GM20000 (cell line): ENCODE measurements around the gene RNASET2.
A peak's percentile ranks its signal among the peaks of the same experiment; 100 is the strongest.

Source experiments
- DNase-seq: peaks from one replicate; pipeline ENCODE4 v3.0.0; 2012; ENCODE audit warnings: low spot score
- TF ChIP-seq, protein P1 (sequence below): IDR thresholded peaks from 2 replicates; pipeline ENCODE4 v1.5.1; 2012; ENCODE audit warnings: mild to moderate bottlenecking, control low read depth; ENCODE audit errors: extremely low read depth, missing control alignments

Gene RNASET2

DNA sequence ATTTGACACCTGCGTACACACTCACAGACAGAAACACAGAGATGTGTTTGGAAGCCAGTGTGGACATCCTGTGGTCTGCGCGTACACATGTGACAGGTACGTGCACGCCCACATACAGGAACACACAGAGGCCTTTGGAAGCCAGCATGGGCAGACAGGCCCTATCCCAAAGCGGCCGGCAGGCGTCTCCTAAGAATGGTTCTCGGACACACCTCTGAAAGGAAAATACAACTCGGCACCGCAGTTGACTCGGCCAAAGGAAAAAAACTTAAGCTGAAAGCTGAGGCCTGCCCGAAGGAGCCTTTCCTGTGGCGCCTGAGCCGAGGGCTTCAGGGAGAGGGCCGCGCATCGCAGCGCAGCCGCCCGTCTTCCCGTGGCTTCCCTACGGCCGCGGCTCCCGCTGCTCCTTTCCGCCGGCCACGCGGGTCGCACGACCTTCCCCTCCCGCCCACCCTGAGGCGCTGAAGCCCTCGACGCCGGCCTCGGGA lies 41.5 kb upstream of the RNASET2 start:
- TF ChIP-seq, protein P1, sequence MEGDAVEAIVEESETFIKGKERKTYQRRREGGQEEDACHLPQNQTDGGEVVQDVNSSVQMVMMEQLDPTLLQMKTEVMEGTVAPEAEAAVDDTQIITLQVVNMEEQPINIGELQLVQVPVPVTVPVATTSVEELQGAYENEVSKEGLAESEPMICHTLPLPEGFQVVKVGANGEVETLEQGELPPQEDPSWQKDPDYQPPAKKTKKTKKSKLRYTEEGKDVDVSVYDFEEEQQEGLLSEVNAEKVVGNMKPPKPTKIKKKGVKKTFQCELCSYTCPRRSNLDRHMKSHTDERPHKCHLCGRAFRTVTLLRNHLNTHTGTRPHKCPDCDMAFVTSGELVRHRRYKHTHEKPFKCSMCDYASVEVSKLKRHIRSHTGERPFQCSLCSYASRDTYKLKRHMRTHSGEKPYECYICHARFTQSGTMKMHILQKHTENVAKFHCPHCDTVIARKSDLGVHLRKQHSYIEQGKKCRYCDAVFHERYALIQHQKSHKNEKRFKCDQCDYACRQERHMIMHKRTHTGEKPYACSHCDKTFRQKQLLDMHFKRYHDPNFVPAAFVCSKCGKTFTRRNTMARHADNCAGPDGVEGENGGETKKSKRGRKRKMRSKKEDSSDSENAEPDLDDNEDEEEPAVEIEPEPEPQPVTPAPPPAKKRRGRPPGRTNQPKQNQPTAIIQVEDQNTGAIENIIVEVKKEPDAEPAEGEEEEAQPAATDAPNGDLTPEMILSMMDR, result peak; percentile 19
- DNase-seq, result peak; percentile 61

DNA sequence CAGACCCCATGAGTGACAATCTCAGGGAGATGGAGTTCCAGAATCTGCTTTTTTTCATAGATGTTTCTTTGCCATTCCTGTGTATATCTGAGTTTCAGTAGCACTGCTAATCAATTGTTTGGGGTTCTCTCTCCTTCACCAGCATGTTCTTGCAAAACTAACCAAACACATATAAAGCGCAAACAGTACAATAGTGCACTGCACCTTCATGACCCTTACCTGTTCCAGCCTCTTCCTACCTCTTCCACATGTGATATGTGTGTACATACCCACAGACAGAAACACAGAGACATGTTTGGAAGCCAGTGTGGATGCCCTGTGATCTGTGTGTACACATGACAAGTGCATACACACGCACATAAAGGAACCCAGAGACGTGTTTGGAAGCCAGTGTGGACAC lies 41.0 kb upstream of the RNASET2 start:
- DNase-seq, result no peak
- TF ChIP-seq, protein P1, result no peak

DNA sequence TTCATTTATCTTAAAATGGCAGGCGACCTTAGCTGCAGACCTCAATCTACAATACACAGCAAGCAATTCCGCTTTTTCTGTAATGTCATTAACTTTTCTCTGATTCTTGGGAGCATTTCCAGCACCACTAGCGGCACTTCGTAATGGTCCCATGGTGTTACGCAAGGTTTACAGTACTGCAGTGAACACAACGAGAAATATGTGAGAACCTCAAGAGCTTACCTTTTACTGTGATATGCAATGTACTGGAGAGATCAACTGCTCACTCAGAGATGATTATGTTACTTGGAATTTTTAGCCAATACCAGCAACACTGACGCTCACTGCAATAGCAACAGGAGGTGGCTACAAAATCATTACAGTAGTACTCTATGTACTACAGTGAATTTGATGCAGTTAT lies 40.1 kb upstream of the RNASET2 start:
- TF ChIP-seq, protein P1, result no peak
- no peak for DNase-seq

DNA sequence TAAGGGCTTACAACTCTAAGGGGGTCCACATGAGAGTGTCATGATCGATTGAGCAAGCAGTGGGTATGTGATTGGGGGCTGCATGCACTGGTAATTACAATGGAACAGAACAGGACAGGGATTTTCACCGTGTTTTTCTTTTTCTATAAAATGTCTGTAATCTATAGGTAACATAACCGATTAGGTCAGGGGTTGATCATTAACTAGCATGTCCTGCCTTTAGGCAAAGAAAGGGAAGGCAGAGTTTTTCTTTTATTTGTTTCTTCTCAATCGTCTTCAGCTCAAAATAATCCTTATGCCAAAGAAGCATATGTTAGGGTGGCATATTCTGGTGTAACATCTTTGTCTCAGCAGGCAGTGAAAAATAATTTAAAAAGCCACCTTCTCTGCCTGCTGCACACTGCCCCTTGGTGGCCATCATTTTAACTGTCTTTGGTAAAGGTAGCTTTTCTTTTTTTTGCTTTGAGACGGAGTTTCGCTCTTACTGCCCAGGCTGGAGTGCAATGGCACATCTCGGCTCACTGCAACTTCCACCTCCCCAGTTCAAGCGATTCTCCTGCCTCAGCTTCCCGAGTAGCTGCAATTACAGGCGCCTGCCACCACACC lies 33.2 kb upstream of the RNASET2 start:
- TF ChIP-seq, protein P1, result peak; percentile 44
- DNase-seq, result peak; percentile 44

DNA sequence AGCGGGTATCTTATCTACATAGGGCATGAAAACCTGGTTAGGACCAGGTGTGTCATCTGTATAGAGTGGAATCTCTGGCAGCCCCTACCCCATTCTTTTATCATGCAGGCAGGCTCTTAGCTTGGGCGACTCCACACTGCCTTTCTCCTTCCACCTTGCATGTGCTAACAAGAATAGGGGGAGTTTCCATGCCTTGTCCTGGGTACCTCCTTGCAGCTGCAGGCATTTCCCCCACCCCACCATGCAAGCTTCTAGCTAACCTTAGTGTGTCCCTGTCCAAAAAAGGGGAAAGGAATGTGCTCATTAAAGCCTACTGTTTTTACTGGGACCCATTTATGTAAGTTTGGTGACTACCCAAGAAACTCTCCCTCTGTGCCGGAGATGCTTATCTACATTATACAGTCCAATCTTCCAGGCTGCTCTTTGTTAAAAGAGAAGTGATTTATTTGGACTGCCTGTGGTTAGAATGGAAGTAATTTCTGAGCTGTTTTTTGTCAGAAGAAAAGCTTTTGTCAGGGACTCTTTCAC lies 32.4 kb upstream of the RNASET2 start:
- no peak for DNase-seq
- TF ChIP-seq, protein P1, result no peak

DNA sequence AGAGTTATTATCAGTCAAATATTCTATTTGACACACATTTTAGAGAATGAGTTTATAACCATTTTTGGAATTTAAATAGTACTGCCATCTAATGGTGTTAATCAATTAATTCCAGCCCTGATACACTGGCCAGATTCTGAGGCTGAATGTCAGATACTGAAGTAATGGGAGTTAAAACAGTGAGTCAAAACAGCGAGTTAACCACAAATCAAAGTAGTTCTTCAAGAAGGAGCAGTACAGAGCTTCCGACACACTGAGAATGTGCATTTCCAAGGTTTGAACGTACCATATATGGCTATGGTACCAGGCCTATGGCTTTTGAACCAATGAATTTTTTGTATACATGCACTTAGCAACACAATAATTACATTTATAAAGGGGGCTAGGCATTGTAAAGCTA lies 31.6 kb upstream of the RNASET2 start:
- no peak for DNase-seq
- TF ChIP-seq, protein P1, result no peak

DNA sequence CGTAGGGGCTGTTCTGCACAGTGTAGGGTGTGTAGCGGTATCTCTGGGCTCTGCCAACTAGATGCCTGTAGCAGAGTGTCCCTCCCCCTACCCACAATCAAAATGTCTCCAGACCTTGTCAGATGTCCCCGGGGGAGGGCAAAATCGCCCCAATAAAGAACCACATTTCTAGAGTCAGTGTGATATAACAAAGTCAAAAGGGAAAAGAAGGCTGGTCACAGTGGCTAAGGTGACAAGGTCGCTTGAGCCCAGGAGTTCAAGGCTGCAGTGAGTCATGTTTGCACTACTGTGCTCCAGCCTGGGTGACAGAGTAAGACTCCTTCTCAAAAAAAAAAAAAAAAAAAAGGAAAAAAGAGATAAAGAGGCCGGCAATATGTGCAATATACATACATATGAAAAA lies 31.1 kb upstream of the RNASET2 start:
- no peak for DNase-seq
- TF ChIP-seq, protein P1, result no peak
